ENCODE results near the gene NOC2L. TPM values are rescaled to one million over a fixed set of nuclear protein-coding genes. Genes with fewer than 3 reads are reported as not detected.

Gene NOC2L
- polyA plus RNA-seq, 2 of the 4 experiments (the other 2 are of a cell fraction): 48.4 to 73.5 TPM

- TF ChIP-seq REST (IDR thresholded peaks at IDR 0.05) (no peak), ELK1 (IDR thresholded peaks at IDR 0.05; ENCODE audit: low read depth, low read length) (no peak), FOSL2 (IDR thresholded peaks at IDR 0.05) (no peak), FOSL2 (CRISPR knock-in tag; IDR thresholded peaks at IDR 0.05) (no peak), MAZ (IDR thresholded peaks at IDR 0.05; ENCODE audit: borderline replicate concordance, low read depth, low read length) (no peak), CBX2 (IDR thresholded peaks at IDR 0.05; ENCODE audit: borderline replicate concordance, low read depth) (no peak), EP300 (IDR thresholded peaks at IDR 0.05) (peak; percentile 41 to 48; a peak in 2 of 5 replicates), HES2 (IDR thresholded peaks at IDR 0.05) (no peak), TP53 (CRISPR knock-in tag; IDR thresholded peaks at IDR 0.05) (no peak), SMC3 (IDR thresholded peaks at IDR 0.05) (0 out of 3 replicates have a peak, but pooled peaks have one; percentile 15), KDM1A (IDR thresholded peaks at IDR 0.05; ENCODE audit: low read depth) (no peak), E2F6 (IDR thresholded peaks at IDR 0.05; ENCODE audit: borderline replicate concordance, low read depth) (0 out of 2 replicates have a peak, but pooled peaks have one; percentile 37), NPAS2 (CRISPR knock-in tag; IDR thresholded peaks at IDR 0.05; ENCODE audit: borderline replicate concordance) (no peak), ZC3H11A (IDR thresholded peaks at IDR 0.05) (no peak), CBX8 (IDR thresholded peaks at IDR 0.05) (no peak), KDM5A (IDR thresholded peaks at IDR 0.05) (no peak), CTCF (IDR thresholded peaks at IDR 0.05) (peak; percentile 25), POLR2A (IDR thresholded peaks at IDR 0.05; ENCODE audit: low read length) (no peak)
- TF ChIP-seq, protein P1, sequence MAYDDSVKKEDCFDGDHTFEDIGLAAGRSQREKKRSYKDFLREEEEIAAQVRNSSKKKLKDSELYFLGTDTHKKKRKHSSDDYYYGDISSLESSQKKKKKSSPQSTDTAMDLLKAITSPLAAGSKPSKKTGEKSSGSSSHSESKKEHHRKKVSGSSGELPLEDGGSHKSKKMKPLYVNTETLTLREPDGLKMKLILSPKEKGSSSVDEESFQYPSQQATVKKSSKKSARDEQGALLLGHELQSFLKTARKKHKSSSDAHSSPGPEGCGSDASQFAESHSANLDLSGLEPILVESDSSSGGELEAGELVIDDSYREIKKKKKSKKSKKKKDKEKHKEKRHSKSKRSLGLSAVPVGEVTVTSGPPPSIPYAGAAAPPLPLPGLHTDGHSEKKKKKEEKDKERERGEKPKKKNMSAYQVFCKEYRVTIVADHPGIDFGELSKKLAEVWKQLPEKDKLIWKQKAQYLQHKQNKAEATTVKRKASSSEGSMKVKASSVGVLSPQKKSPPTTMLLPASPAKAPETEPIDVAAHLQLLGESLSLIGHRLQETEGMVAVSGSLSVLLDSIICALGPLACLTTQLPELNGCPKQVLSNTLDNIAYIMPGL (CRISPR knock-in tag; IDR thresholded peaks at IDR 0.05; ENCODE audit: borderline replicate concordance): no peak
These were observed 18.7 kb downstream of the NOC2L start (continued) for GRCh38 chr1:940107-941014.

Data from A549 (cell line).